GM19035 (cell line): ENCODE measurements around the gene TM9SF3.
A peak's percentile ranks its signal among the peaks of the same experiment; 100 is the strongest.

Experiments used
- ATAC-seq: cut with Tn5 transposase; IDR thresholded peaks from one replicate; pipeline ENCODE4 v1.9.1; 2021; ENCODE audit not compliant: unreplicated experiment

Gene TM9SF3

GRCh38 chr10:96482815-96483588 is 103.8 kb downstream of the TM9SF3 start:
- ATAC-seq: no peak

- no peak for ATAC-seq
Measured at GRCh38 chr10:96478355-96478754, 108.5 kb downstream of the TM9SF3 start.

GRCh38 chr10:96473866-96474265 is 112.9 kb downstream of the TM9SF3 start:
- no peak for ATAC-seq

GRCh38 chr10:96470116-96470743 is 116.6 kb downstream of the TM9SF3 start:
- ATAC-seq: peak; percentile 56

- no peak for ATAC-seq
Measured at GRCh38 chr10:96468845-96469244, 118.0 kb downstream of the TM9SF3 start.
